Measurements from ENCODE around the gene NDC1. TPM values are rescaled to one million over a fixed set of nuclear protein-coding genes. Genes with fewer than 3 reads are reported as not detected.
"Not testable (repeated sequence)": the region's sequence is repeated elsewhere in the genome, so short reads cannot be mapped to it uniquely, and the experiment has no call there.

Gene NDC1
- total RNA-seq, 2 experiments from 2014 or later = 27.8 to 28.6 TPM

- no peaks in the 10 kb centered on the region for H3K27me3 Mint-ChIP-seq (ENCODE audit: low read depth)
- ChIA-PET CTCF (interaction anchor here (1.9 to 3.3 kb wide), 2 partner anchors 8 to 10 kb away, joined by 5 to 11 read pairs; no protein-coding TSS in a partner anchor), POLR2A (no interaction called here)
- no peak for ATAC-seq
- no peak overlapping the region for H3K4me3 Mint-ChIP-seq
- DNase-seq = no peak
- no peaks in the 10 kb centered on the region for H3K9me3 Mint-ChIP-seq (ENCODE audit: insufficient read depth)
- no peak overlapping the region for H3K27ac Mint-ChIP-seq
- peaks cover 38% of the 10 kb centered on the region for H3K36me3 Mint-ChIP-seq (ENCODE audit: low read depth)
- H3K4me1 Mint-ChIP-seq (ENCODE audit: low read depth) = peaks cover 31% of the 10 kb centered on the region
Observed at GRCh38 chr1:53763911-53764310, 74.2 kb downstream of the NDC1 start.

- POLR2A ChIA-PET = no interaction called here
- no peak for DNase-seq
- H3K27me3 Mint-ChIP-seq (ENCODE audit: low read depth) = no peaks in the 10 kb centered on the region
- no peak for ATAC-seq
- no peaks in the 10 kb centered on the region for H3K9me3 Mint-ChIP-seq (ENCODE audit: insufficient read depth)
- H3K4me1 Mint-ChIP-seq (ENCODE audit: low read depth) = peaks cover 31% of the 10 kb centered on the region
- CTCF ChIA-PET = interaction anchor here (1.2 to 3.3 kb wide), 3 partner anchors 10 to 97 kb away, joined by 5 to 11 read pairs (median 5); no protein-coding TSS in a partner anchor
- H3K4me3 Mint-ChIP-seq = no peak overlapping the region
- H3K36me3 Mint-ChIP-seq (ENCODE audit: low read depth) = peaks cover 33% of the 10 kb centered on the region
- no peak overlapping the region for H3K27ac Mint-ChIP-seq
Observed at GRCh38 chr1:53763461-53763860, 74.6 kb downstream of the NDC1 start.

GRCh38 chr1:53760497-53760896, 77.6 kb downstream of the NDC1 start:
- H3K4me3 Mint-ChIP-seq; H3K9me3 Mint-ChIP-seq (ENCODE audit: insufficient read depth); CTCF ChIA-PET; H3K27me3 Mint-ChIP-seq (ENCODE audit: low read depth); H3K27ac Mint-ChIP-seq; DNase-seq; ATAC-seq; H3K4me1 Mint-ChIP-seq (ENCODE audit: low read depth); POLR2A ChIA-PET: not testable (repeated sequence)
- peaks cover 15% of the 10 kb centered on the region for H3K36me3 Mint-ChIP-seq (ENCODE audit: low read depth)

GRCh38 chr1:53755874-53756273, 82.2 kb downstream of the NDC1 start:
- ChIA-PET CTCF (interaction anchor here (1.0 to 1.4 kb wide), 3 partner anchors 9 to 28 kb away, joined by 3 to 5 read pairs (median 3); no protein-coding TSS in a partner anchor), POLR2A (no interaction called here)
- Mint-ChIP-seq H3K36me3 (ENCODE audit: low read depth) (peaks cover 2% of the 10 kb centered on the region), H3K4me1 (ENCODE audit: low read depth) (no peaks in the 10 kb centered on the region), H3K27ac (no peak overlapping the region), H3K27me3 (ENCODE audit: low read depth) (no peaks in the 10 kb centered on the region), H3K9me3 (ENCODE audit: insufficient read depth) (no peaks in the 10 kb centered on the region), H3K4me3 (no peak overlapping the region)
- no peak for DNase-seq
- no peak for ATAC-seq

GRCh38 chr1:53754484-53755312, 83.4 kb downstream of the NDC1 start:
- ChIA-PET POLR2A (no interaction called here), CTCF (interaction anchor here (0.9 to 3.1 kb wide), 10 partner anchors 9 to 477 kb away, joined by 3 to 13 read pairs (median 5); no protein-coding TSS in a partner anchor)
- ATAC-seq (peak; percentile 63), DNase-seq (peak; percentile 54)
- no peaks in the 10 kb centered on the region for H3K4me1 Mint-ChIP-seq (ENCODE audit: low read depth)
- H3K36me3 Mint-ChIP-seq (ENCODE audit: low read depth) = no peaks in the 10 kb centered on the region
- no peaks in the 10 kb centered on the region for H3K27me3 Mint-ChIP-seq (ENCODE audit: low read depth)
- no peaks in the 10 kb centered on the region for H3K9me3 Mint-ChIP-seq (ENCODE audit: insufficient read depth)
- H3K4me3 Mint-ChIP-seq = no peak overlapping the region
- H3K27ac Mint-ChIP-seq = no peak overlapping the region

GRCh38 chr1:53752281-53752680, 85.8 kb downstream of the NDC1 start:
- ChIA-PET CTCF (interaction anchor here (1.1 to 3.1 kb wide), 2 partner anchors 20 to 36 kb away, joined by 3 to 10 read pairs; no protein-coding TSS in a partner anchor), POLR2A (interaction anchor here (0.6 kb wide), 1 partner anchor 17 kb away, joined by 3 read pairs; no protein-coding TSS in a partner anchor)
- peaks cover 6% of the 10 kb centered on the region for H3K27me3 Mint-ChIP-seq (ENCODE audit: low read depth)
- no peak overlapping the region for H3K27ac Mint-ChIP-seq
- H3K4me1 Mint-ChIP-seq (ENCODE audit: low read depth) = no peaks in the 10 kb centered on the region
- H3K36me3 Mint-ChIP-seq (ENCODE audit: low read depth) = no peaks in the 10 kb centered on the region
- H3K4me3 Mint-ChIP-seq = no peak overlapping the region
- no peaks in the 10 kb centered on the region for H3K9me3 Mint-ChIP-seq (ENCODE audit: insufficient read depth)
- ATAC-seq (no peak), DNase-seq (no peak)

- no peak overlapping the region for H3K27ac Mint-ChIP-seq
- ChIA-PET CTCF (no interaction called here), POLR2A (no interaction called here)
- DNase-seq (no peak), ATAC-seq (no peak)
- H3K4me3 Mint-ChIP-seq = no peak overlapping the region
- no peaks in the 10 kb centered on the region for H3K4me1 Mint-ChIP-seq (ENCODE audit: low read depth)
- H3K27me3 Mint-ChIP-seq (ENCODE audit: low read depth) = peaks cover 26% of the 10 kb centered on the region
- no peaks in the 10 kb centered on the region for H3K36me3 Mint-ChIP-seq (ENCODE audit: low read depth)
- H3K9me3 Mint-ChIP-seq (ENCODE audit: insufficient read depth) = peaks cover 4% of the 10 kb centered on the region
Observed at GRCh38 chr1:53747841-53748240, 90.3 kb downstream of the NDC1 start.

- DNase-seq (no peak), ATAC-seq (no peak)
- ChIA-PET CTCF (interaction anchor here (0.6 to 0.8 kb wide), 3 partner anchors 12 to 284 kb away, joined by 3 read pairs; no protein-coding TSS in a partner anchor), POLR2A (interaction anchor here (0.6 kb wide), 1 partner anchor 33 kb away, joined by 4 read pairs; no protein-coding TSS in a partner anchor)
- H3K9me3 Mint-ChIP-seq (ENCODE audit: insufficient read depth) = peaks cover 6% of the 10 kb centered on the region
- H3K27ac Mint-ChIP-seq = no peak overlapping the region
- H3K36me3 Mint-ChIP-seq (ENCODE audit: low read depth) = peaks cover 3% of the 10 kb centered on the region
- H3K4me1 Mint-ChIP-seq (ENCODE audit: low read depth) = peaks cover 7% of the 10 kb centered on the region
- peaks cover 63% of the 10 kb centered on the region for H3K27me3 Mint-ChIP-seq (ENCODE audit: low read depth)
- H3K4me3 Mint-ChIP-seq = no peak overlapping the region
Observed at GRCh38 chr1:53740621-53741105, 97.4 kb downstream of the NDC1 start.

GRCh38 chr1:53739109-53739681, 98.9 kb downstream of the NDC1 start, which contains the start of gene GLIS1:
Gene GLIS1 (minus strand): TSS chr1:53739164. CDS start chr1:53738064, 1,100 bp downstream.
- Mint-ChIP-seq H3K4me1 (ENCODE audit: low read depth) (peaks cover 7% of the 10 kb centered on the region), H3K27me3 (ENCODE audit: low read depth) (peaks cover 68% of the 10 kb centered on the region), H3K36me3 (ENCODE audit: low read depth) (peaks cover 3% of the 10 kb centered on the region), H3K4me3 (peak within 1 kb of the TSS; percentile 58), H3K27ac (no peak within 1 kb of the TSS), H3K9me3 (ENCODE audit: insufficient read depth) (peaks cover 6% of the 10 kb centered on the region)
- POLR2A ChIA-PET = no interaction called here
- DNase-seq (peak; percentile 67), ATAC-seq (peak; percentile 97)
- CTCF ChIA-PET = no interaction called here

GRCh38 chr1:53738205-53739108, 99.6 kb downstream of the NDC1 start:
- DNase-seq (no peak), ATAC-seq (peak; percentile 27)
- H3K4me1 Mint-ChIP-seq (ENCODE audit: low read depth) = peaks cover 7% of the 10 kb centered on the region
- H3K4me3 Mint-ChIP-seq = peak overlapping the region; percentile 32
- H3K36me3 Mint-ChIP-seq (ENCODE audit: low read depth) = peaks cover 3% of the 10 kb centered on the region
- H3K27ac Mint-ChIP-seq = no peak overlapping the region
- peaks cover 6% of the 10 kb centered on the region for H3K9me3 Mint-ChIP-seq (ENCODE audit: insufficient read depth)
- ChIA-PET CTCF (no interaction called here), POLR2A (interaction anchor here (0.5 kb wide), 1 partner anchor 10 kb away, joined by 3 read pairs; no protein-coding TSS in a partner anchor)
- peaks cover 72% of the 10 kb centered on the region for H3K27me3 Mint-ChIP-seq (ENCODE audit: low read depth)

GRCh38 chr1:53737648-53738204, 100.4 kb downstream of the NDC1 start:
- ATAC-seq = no peak
- no peak overlapping the region for H3K27ac Mint-ChIP-seq
- POLR2A ChIA-PET = no interaction called here
- peaks cover under 1% of the 10 kb centered on the region for H3K9me3 Mint-ChIP-seq (ENCODE audit: insufficient read depth)
- peaks cover 7% of the 10 kb centered on the region for H3K4me1 Mint-ChIP-seq (ENCODE audit: low read depth)
- CTCF ChIA-PET = interaction anchor here (0.8 kb wide), 1 partner anchor 36 kb away, joined by 3 read pairs; no protein-coding TSS in a partner anchor
- no peak for DNase-seq
- peak overlapping the region; percentile 7 for H3K4me3 Mint-ChIP-seq
- peaks cover 68% of the 10 kb centered on the region for H3K27me3 Mint-ChIP-seq (ENCODE audit: low read depth)
- peaks cover 2% of the 10 kb centered on the region for H3K36me3 Mint-ChIP-seq (ENCODE audit: low read depth)

Data from activated CD8-positive, alpha-beta T cell treated with anti-CD3 and anti-CD28 coated beads, Interleukin-2, amount 10 ng/mL, durations not matched to agents 7 days and 5 days (primary cell).